HCT116 (cell line): ENCODE measurements around the gene TMEM30A.

ENCODE experiments used
- ATF3 ChIP-seq: IDR thresholded peaks from 2 replicates; pipeline ENCODE4 v1.6.1; 2012
- CTCF ChIP-seq, 3 experiments: fragments of 200-600 bp in 1 of 3; sonication (generic) in 1 of 3; IDR thresholded peaks in 2 of 3; conservative IDR thresholded peaks in 1 of 3; 2 replicates each; pipeline ENCODE4 v1.5.1; 2012 to 2017; ENCODE audit warnings: low read depth in 2 of 3, low read length in 2 of 3, antibody characterized with exemption in 1 of 3, borderline replicate concordance in 1 of 3, control low read depth in 1 of 3, mild to moderate bottlenecking in 1 of 3, mixed read lengths in 1 of 3, mixed run types in 1 of 3, moderate library complexity in 1 of 3; ENCODE audit not compliant: insufficient read depth in 1 of 3
- POLR2AphosphoS5 ChIP-seq: IDR thresholded peaks from 2 replicates; pipeline ENCODE4 v1.6.1; 2011; ENCODE audit warnings: mild to moderate bottlenecking, low read depth, low read length, moderate library complexity

DNA sequence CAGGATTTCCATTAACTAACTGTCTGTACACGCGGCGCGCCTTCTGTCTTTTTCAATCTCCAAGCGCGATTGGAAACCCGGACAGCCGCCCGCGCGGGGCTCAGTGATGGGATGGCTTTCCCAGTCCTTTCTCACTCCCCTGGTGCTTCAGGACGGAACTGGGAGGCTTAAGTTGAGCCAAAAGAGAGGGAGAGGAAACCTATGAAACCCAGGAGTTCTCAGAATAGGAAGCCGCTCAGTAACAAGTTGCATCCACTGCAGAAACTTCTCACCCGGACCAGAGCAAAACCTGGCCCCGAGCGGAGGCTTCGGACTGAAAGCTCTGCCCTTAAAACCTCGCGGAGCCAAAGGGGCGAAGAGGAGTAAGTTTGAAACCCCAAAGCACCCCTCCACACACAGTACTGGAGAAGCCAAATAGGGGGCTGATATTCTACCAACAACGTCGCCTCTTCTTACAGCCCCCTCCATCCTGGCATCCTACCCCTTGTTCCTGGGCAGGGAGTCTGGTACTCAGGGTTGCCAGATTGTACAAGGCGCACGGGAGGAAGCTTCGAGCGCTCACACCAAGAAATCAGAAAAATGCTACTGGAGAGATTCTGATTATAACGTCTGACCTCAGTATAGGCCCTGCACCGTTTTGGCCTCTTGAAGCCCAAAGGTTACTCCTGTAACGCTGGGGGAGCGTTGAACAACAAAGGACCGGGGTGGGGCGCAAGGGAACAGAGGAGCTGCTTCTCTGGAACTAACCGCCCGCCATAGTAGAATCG is 77.8 kb downstream of the TMEM30A start:
- TF ChIP-seq ATF3: no peak
- TF ChIP-seq CTCF (IDR thresholded peaks at IDR 0.05 in 2 of 3, conservative IDR thresholded peaks at IDR 0.05 in 1 of 3; ENCODE audit: borderline replicate concordance in 1 of 3, insufficient read depth in 1 of 3, low read depth in 2 of 3, low read length in 2 of 3): no peak
- no peak for TF ChIP-seq POLR2AphosphoS5
